ENCODE data around the gene SLC25A26. TPM values are rescaled to one million over a fixed set of nuclear protein-coding genes. Genes with fewer than 3 reads are reported as not detected.
"Not testable (repeated sequence)": the region's sequence is repeated elsewhere in the genome, so short reads cannot be mapped to it uniquely, and the experiment has no call there.

SLC25A26 gene
- total RNA-seq, 2 donors from 2014 or later = 27.1 to 32.6 TPM

- no peak overlapping the region for H3K27ac Mint-ChIP-seq
- no peak for ATAC-seq (replicated peaks)
- H3K4me3 Mint-ChIP-seq = no peak overlapping the region
- H3K27me3 Mint-ChIP-seq = no peaks in the 10 kb centered on the region
- no peaks in the 10 kb centered on the region for H3K9me3 Mint-ChIP-seq
- H3K36me3 Mint-ChIP-seq (ENCODE audit: low read depth) = no peaks in the 10 kb centered on the region
- no peaks in the 10 kb centered on the region for H3K4me1 Mint-ChIP-seq
Observed at GRCh38 chr3:66206806-66207205, 14.0 kb upstream of the SLC25A26 start.

DNA sequence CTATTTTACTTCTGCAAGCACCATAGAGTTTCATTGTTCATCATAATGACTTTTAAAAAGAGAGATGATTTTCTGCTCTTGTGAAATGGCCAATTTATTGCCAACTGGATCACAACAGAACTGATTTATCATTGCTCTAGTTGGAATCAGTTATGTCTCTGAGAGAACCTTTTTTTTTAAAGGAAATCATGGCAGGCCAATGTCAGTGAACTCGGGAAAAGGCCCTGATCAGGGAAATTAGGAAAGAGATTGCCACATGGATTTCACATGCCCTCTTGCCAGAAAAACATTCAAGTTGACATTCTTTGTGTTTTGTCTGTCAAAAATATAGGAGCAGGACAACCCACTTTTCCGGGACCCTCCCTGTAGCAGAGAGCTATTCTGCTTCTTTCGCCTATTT lies 12.6 kb upstream of the SLC25A26 start:
- no peak overlapping the region for H3K27ac Mint-ChIP-seq
- ATAC-seq (replicated peaks) = no peak
- no peaks in the 10 kb centered on the region for H3K27me3 Mint-ChIP-seq

GRCh38 chr3:66210687-66211295 lies 10.0 kb upstream of the SLC25A26 start:
- H3K9me3 Mint-ChIP-seq = no peaks in the 10 kb centered on the region
- ATAC-seq (replicated peaks) = no peak
- H3K36me3 Mint-ChIP-seq (ENCODE audit: low read depth) = no peaks in the 10 kb centered on the region
- H3K27ac Mint-ChIP-seq = no peak overlapping the region
- no peak overlapping the region for H3K4me3 Mint-ChIP-seq
- H3K27me3 Mint-ChIP-seq = no peaks in the 10 kb centered on the region
- no peaks in the 10 kb centered on the region for H3K4me1 Mint-ChIP-seq

More for the DNA sequence above, 12.6 kb upstream of the SLC25A26 start:
- Mint-ChIP-seq H3K36me3 (ENCODE audit: low read depth) (no peaks in the 10 kb centered on the region), H3K9me3 (no peaks in the 10 kb centered on the region), H3K4me1 (no peaks in the 10 kb centered on the region), H3K4me3 (no peak overlapping the region)

- H3K36me3 Mint-ChIP-seq (ENCODE audit: low read depth) = no peaks in the 10 kb centered on the region
- H3K4me3 Mint-ChIP-seq = no peak overlapping the region
- no peak overlapping the region for H3K27ac Mint-ChIP-seq
- no peaks in the 10 kb centered on the region for H3K27me3 Mint-ChIP-seq
- peak; percentile 7 for ATAC-seq (replicated peaks)
- no peaks in the 10 kb centered on the region for H3K4me1 Mint-ChIP-seq
- no peaks in the 10 kb centered on the region for H3K9me3 Mint-ChIP-seq
Observed at GRCh38 chr3:66211779-66212178, 9.0 kb upstream of the SLC25A26 start.

- H3K4me1 Mint-ChIP-seq = peaks cover 5% of the 10 kb centered on the region
- H3K27me3 Mint-ChIP-seq = no peaks in the 10 kb centered on the region
- no peak overlapping the region for H3K27ac Mint-ChIP-seq
- no peaks in the 10 kb centered on the region for H3K36me3 Mint-ChIP-seq (ENCODE audit: low read depth)
- no peak for ATAC-seq (replicated peaks)
- no peaks in the 10 kb centered on the region for H3K9me3 Mint-ChIP-seq
- no peak overlapping the region for H3K4me3 Mint-ChIP-seq
Observed at GRCh38 chr3:66215106-66215505, 5.7 kb upstream of the SLC25A26 start.

DNA sequence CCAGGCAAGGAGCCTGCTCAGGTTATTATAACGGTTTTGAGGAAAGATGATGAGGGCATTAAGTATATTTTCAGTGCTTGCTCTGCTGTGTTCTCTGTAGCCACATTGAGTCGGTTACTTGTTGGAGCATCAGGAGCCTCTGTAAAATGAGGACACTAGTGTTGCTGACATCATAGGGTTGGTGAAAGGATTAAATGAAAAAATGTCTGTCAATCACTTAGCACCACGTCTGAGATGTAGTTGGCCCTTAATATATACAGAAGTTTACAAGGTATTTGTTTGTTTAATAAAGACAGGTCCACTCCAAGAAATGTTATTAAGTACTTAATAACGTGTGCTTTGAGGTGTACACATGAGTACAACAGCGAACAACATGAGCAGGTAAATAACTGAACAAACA lies 735 bp upstream of the SLC25A26 start:
- no peaks in the 10 kb centered on the region for H3K27me3 Mint-ChIP-seq
- H3K4me3 Mint-ChIP-seq = peak overlapping the region; percentile 98
- H3K9me3 Mint-ChIP-seq = no peaks in the 10 kb centered on the region
- ATAC-seq (replicated peaks) = no peak
- peaks cover 46% of the 10 kb centered on the region for H3K36me3 Mint-ChIP-seq (ENCODE audit: low read depth)
- peak overlapping the region; percentile 89 for H3K27ac Mint-ChIP-seq
- peaks cover 34% of the 10 kb centered on the region for H3K4me1 Mint-ChIP-seq

GRCh38 chr3:66224220-66224619 lies 3.4 kb downstream of the SLC25A26 start:
- H3K36me3 Mint-ChIP-seq (ENCODE audit: low read depth) = peaks cover 73% of the 10 kb centered on the region
- no peaks in the 10 kb centered on the region for H3K9me3 Mint-ChIP-seq
- peak overlapping the region; percentile 98 for H3K4me3 Mint-ChIP-seq
- no peaks in the 10 kb centered on the region for H3K27me3 Mint-ChIP-seq
- H3K27ac Mint-ChIP-seq = peak overlapping the region; percentile 74
- ATAC-seq (replicated peaks) = peak; percentile 65
- peaks cover 42% of the 10 kb centered on the region for H3K4me1 Mint-ChIP-seq

- Mint-ChIP-seq H3K36me3 (ENCODE audit: low read depth) (peaks cover 78% of the 10 kb centered on the region), H3K27ac (peak overlapping the region; percentile 12), H3K4me1 (peaks cover 48% of the 10 kb centered on the region)
- H3K27me3 Mint-ChIP-seq; H3K4me3 Mint-ChIP-seq; H3K9me3 Mint-ChIP-seq; ATAC-seq (replicated peaks): not testable (repeated sequence)
Observed at GRCh38 chr3:66226093-66226492, 5.3 kb downstream of the SLC25A26 start.

- Mint-ChIP-seq H3K27ac (peak overlapping the region; percentile 68), H3K9me3 (no peaks in the 10 kb centered on the region), H3K4me1 (peaks cover 39% of the 10 kb centered on the region), H3K4me3 (no peak overlapping the region), H3K36me3 (ENCODE audit: low read depth) (peaks cover 69% of the 10 kb centered on the region), H3K27me3 (no peaks in the 10 kb centered on the region)
- ATAC-seq (replicated peaks) = no peak
Observed at GRCh38 chr3:66227051-66227450, 6.2 kb downstream of the SLC25A26 start.

- Mint-ChIP-seq H3K4me3 (no peak overlapping the region), H3K36me3 (ENCODE audit: low read depth) (peaks cover 60% of the 10 kb centered on the region), H3K4me1 (peaks cover 42% of the 10 kb centered on the region), H3K9me3 (no peaks in the 10 kb centered on the region), H3K27me3 (no peaks in the 10 kb centered on the region), H3K27ac (peak overlapping the region; percentile 68)
- no peak for ATAC-seq (replicated peaks)
Observed at GRCh38 chr3:66227915-66228314, 7.1 kb downstream of the SLC25A26 start.

DNA sequence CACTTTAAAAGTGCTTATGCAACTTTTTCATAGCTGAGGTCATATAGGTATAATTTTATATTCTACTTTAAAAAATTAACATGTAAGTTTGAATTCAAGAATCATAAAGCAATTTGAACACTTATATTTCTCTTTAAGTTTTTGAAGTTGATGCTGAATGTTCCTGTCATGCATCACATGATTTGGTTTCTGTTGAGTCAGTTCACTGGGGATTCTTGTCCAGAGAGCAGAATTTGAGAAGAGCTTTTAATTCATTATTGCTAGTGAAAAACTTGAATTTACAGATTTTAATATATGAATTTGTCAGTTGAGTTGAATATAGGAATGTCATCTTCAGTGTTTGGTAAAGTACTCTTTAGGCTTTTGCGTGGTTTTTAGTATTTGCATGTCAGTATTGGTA lies 7.9 kb downstream of the SLC25A26 start:
- Mint-ChIP-seq H3K27ac (no peak overlapping the region), H3K4me1 (peaks cover 35% of the 10 kb centered on the region), H3K27me3 (no peaks in the 10 kb centered on the region), H3K36me3 (ENCODE audit: low read depth) (peaks cover 52% of the 10 kb centered on the region), H3K9me3 (no peaks in the 10 kb centered on the region), H3K4me3 (no peak overlapping the region)
- no peak for ATAC-seq (replicated peaks)

GRCh38 chr3:66229931-66230330 lies 9.1 kb downstream of the SLC25A26 start:
- Mint-ChIP-seq H3K27ac (no peak overlapping the region), H3K9me3 (no peaks in the 10 kb centered on the region), H3K27me3 (no peaks in the 10 kb centered on the region), H3K4me1 (peaks cover 24% of the 10 kb centered on the region), H3K4me3 (no peak overlapping the region), H3K36me3 (ENCODE audit: low read depth) (peaks cover 42% of the 10 kb centered on the region)
- no peak for ATAC-seq (replicated peaks)

DNA sequence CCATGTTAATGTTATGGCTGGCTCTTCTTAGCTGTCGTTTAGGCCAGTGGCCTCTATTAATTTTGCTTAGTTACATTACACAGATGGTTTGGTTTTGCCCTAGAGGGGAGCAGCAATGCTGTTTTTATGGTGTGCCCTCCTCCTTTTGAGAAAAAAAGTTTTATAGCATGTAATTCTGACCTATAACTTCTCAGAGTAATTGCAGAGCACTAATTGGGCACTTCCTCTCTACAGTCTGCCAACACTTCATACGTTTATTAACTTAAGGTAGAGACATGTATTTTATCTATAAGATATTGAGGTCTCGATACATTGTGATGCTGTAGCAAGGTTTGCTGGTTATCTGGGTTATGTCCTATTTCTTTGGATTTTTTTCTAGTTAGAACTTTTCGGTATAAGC lies 12.2 kb downstream of the SLC25A26 start:
- no peaks in the 10 kb centered on the region for H3K27me3 Mint-ChIP-seq
- peaks cover 42% of the 10 kb centered on the region for H3K36me3 Mint-ChIP-seq (ENCODE audit: low read depth)
- peaks cover 3% of the 10 kb centered on the region for H3K9me3 Mint-ChIP-seq
- ATAC-seq (replicated peaks) = no peak
- H3K4me1 Mint-ChIP-seq = peaks cover 20% of the 10 kb centered on the region
- no peak overlapping the region for H3K27ac Mint-ChIP-seq
- no peak overlapping the region for H3K4me3 Mint-ChIP-seq

GRCh38 chr3:66236281-66236680 lies 15.5 kb downstream of the SLC25A26 start:
- no peak overlapping the region for H3K27ac Mint-ChIP-seq
- ATAC-seq (replicated peaks) = no peak
- H3K4me3 Mint-ChIP-seq = no peak overlapping the region
- peaks cover 26% of the 10 kb centered on the region for H3K4me1 Mint-ChIP-seq
- H3K9me3 Mint-ChIP-seq = peaks cover 9% of the 10 kb centered on the region
- peaks cover 58% of the 10 kb centered on the region for H3K36me3 Mint-ChIP-seq (ENCODE audit: low read depth)
- no peaks in the 10 kb centered on the region for H3K27me3 Mint-ChIP-seq

DNA sequence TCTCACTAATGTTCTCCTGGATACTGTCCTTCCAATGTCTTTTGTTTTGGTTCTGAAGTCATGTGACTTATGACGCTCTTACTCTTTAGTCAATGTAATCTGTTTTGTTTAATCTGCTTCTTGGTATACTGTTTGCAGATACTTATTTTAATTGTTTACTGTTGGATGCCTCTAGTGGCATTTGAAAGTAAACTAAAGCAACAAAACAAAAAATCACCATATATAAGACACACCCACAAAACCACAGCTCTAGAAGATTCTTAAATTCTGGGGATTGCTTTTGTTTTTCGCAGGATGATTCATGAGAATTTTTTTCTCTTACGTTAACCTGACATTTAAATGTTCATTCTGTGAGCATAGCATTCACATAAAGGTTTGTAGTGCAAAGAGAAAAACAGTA lies 16.8 kb downstream of the SLC25A26 start:
- H3K27me3 Mint-ChIP-seq = no peaks in the 10 kb centered on the region

More for the DNA sequence above, 16.8 kb downstream of the SLC25A26 start:
- H3K4me1 Mint-ChIP-seq = peaks cover 22% of the 10 kb centered on the region
- no peak for ATAC-seq (replicated peaks)
- H3K4me3 Mint-ChIP-seq = peak overlapping the region; percentile 0
- no peak overlapping the region for H3K27ac Mint-ChIP-seq
- peaks cover 9% of the 10 kb centered on the region for H3K9me3 Mint-ChIP-seq
- H3K36me3 Mint-ChIP-seq (ENCODE audit: low read depth) = peaks cover 70% of the 10 kb centered on the region

All from activated T-helper 17 cell treated with anti-CD3 and anti-CD28 coated beads, Interleukin-2, amount 50 U/mL, for 72 hours (primary cell).